Lower lobe of right lung (tissue), 2 donors: ENCODE measurements around the gene TDP2. TPM values are rescaled to one million over a fixed set of nuclear protein-coding genes. Genes with fewer than 3 reads are reported as not detected.
"Not testable (repeated sequence)": the region's sequence is repeated elsewhere in the genome, so short reads cannot be mapped to it uniquely, and the experiment has no call there.

Experiments used
- ATAC-seq, 2 donors: fragments of 200-7000 bp; cut with Tn5 transposase; one replicate each; pipeline ENCODE4 v1.9.1; 2020 to 2022; ENCODE audit warnings: mild to moderate bottlenecking in 2 of 2, moderate library complexity in 2 of 2
- DNase-seq: peaks from one replicate; pipeline ENCODE4 v3.0.0-alpha.2; 2020
- H3K27ac ChIP-seq: fragments of 200-600 bp; one replicate; pipeline ENCODE4 v1.8.0; 2022
- H3K27me3 ChIP-seq: fragments of 200-600 bp; one replicate; pipeline ENCODE4 v1.8.0; 2022; ENCODE audit warnings: low read depth
- H3K36me3 ChIP-seq: fragments of 200-600 bp; one replicate; pipeline ENCODE4 v1.8.0; 2022; ENCODE audit warnings: mild to moderate bottlenecking
- H3K4me1 ChIP-seq: fragments of 200-600 bp; one replicate; pipeline ENCODE4 v1.8.0; 2022
- H3K4me3 ChIP-seq: fragments of 200-600 bp; one replicate; pipeline ENCODE4 v1.8.0; 2022; ENCODE audit warnings: mild to moderate bottlenecking
- H3K9me3 ChIP-seq: fragments of 200-600 bp; one replicate; pipeline ENCODE4 v1.8.0; 2022
- intact Hi-C: fragments of 100-400 bp; cut with DNase I; formaldehyde crosslinking; loops from one replicate; pipeline ENCODE4 v1.11.0; 2022
- total RNA-seq: library from RNA; stranded (reverse); fragmentation: NEBNext Ultra II Directional; extraction: Animal tissue kit (Norgen Biotek cat#: 25700); gene quantifications from one replicate; pipeline ENCODE4 v1.2.1, GENCODE V29; 2021
- TF ChIP-seq, protein P1 (sequence below): fragments of 200-600 bp; IDR thresholded peaks from one replicate; pipeline ENCODE4 v1.8.0; 2022; ENCODE audit warnings: antibody characterized with exemption, mild to moderate bottlenecking
- donor health status: DM: no; HTN: yes; CAD: no; lungs with severe emphysema.

The TDP2 gene
- total RNA-seq, 1 donor from 2014 or later = 43.6 TPM

DNA sequence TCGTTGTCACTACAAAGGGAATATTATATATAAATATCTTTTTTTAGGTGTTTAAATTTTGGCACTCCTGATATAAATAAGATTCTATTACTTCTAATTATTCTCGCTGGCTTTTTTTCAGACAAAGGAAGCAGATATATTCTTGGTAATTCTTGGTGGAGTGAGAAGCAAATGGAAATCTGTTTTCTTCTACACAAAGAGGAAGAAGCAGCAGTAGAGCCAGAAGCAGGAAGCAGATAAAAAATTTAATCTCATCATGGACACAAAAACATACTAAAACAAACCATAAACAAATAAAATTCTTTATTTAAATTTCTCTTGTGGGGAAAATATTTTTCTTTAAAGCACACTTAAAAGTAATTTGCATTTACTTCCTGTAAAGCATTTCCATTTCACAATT, 17.0 kb downstream of the TDP2 start:
- Histone ChIP-seq H3K27ac (no peak overlapping the region), H3K27me3 (peaks cover 2% of the 10 kb centered on the region)

DNA sequence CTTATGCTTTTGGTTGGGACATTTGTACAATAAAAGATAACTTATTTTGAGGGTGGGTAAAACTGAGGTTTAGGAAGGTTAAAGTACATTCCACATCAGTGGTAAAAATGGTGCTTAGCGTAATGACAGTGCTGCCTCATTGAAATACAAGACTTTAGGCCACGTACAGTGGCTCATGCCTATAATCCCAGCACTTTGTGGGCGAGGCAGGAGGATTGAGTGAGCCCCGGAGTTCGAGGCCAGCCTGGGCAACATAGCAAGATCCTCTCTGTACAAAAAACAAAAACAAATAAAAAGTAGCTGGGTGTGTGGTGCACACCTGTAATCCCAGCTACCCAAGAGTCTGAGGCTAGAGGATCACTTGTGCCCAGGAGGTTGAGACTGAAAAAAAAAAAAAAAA, 18.4 kb downstream of the TDP2 start:
- H3K36me3 ChIP-seq = peaks cover 37% of the 10 kb centered on the region
- peaks cover 16% of the 10 kb centered on the region for H3K27me3 ChIP-seq
- no peak overlapping the region for H3K4me3 ChIP-seq
- ATAC-seq = no peak
- no peak for DNase-seq
- H3K4me1 ChIP-seq = no peaks in the 10 kb centered on the region
- H3K27ac ChIP-seq = no peak overlapping the region
- TF ChIP-seq, protein P1, sequence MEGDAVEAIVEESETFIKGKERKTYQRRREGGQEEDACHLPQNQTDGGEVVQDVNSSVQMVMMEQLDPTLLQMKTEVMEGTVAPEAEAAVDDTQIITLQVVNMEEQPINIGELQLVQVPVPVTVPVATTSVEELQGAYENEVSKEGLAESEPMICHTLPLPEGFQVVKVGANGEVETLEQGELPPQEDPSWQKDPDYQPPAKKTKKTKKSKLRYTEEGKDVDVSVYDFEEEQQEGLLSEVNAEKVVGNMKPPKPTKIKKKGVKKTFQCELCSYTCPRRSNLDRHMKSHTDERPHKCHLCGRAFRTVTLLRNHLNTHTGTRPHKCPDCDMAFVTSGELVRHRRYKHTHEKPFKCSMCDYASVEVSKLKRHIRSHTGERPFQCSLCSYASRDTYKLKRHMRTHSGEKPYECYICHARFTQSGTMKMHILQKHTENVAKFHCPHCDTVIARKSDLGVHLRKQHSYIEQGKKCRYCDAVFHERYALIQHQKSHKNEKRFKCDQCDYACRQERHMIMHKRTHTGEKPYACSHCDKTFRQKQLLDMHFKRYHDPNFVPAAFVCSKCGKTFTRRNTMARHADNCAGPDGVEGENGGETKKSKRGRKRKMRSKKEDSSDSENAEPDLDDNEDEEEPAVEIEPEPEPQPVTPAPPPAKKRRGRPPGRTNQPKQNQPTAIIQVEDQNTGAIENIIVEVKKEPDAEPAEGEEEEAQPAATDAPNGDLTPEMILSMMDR = no peak
- intact Hi-C loops = no loop called here
- no peaks in the 10 kb centered on the region for H3K9me3 ChIP-seq

More for the DNA sequence above, 17.0 kb downstream of the TDP2 start:
- Histone ChIP-seq H3K4me3 (no peak overlapping the region), H3K36me3 (peaks cover 51% of the 10 kb centered on the region), H3K4me1 (no peaks in the 10 kb centered on the region), H3K9me3 (no peaks in the 10 kb centered on the region)
- DNase-seq = no peak
- intact Hi-C loops = no loop called here
- no peak for ATAC-seq
- TF ChIP-seq, protein P1 = no peak

DNA sequence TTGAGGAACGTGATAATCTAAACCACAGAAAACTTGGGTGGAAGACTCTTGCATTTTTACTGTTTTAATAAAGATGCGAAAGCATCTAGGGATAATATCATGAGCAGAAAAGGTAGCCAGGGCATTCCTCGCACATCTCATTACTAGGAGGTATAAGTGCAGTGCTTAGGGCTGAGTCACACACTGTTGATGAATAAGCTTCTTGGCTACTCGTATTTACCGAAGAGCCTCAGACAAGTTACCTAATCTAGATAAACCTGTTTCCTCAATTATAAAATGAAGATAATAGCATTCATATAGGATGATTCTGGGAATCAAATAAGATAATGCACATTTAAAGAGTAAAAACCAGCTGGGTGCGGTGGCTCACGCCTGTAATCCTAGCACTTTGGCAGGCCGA, 19.9 kb downstream of the TDP2 start:
- Histone ChIP-seq H3K27me3 (peaks cover 26% of the 10 kb centered on the region), H3K36me3 (peaks cover 22% of the 10 kb centered on the region), H3K9me3 (no peaks in the 10 kb centered on the region), H3K4me3 (no peak overlapping the region), H3K27ac (no peak overlapping the region), H3K4me1 (no peaks in the 10 kb centered on the region)
- TF ChIP-seq, protein P1 = no peak
- intact Hi-C loops = no loop called here
- DNase-seq (no peak), ATAC-seq (peak in 1 of 2 donors; percentile 45)

DNA sequence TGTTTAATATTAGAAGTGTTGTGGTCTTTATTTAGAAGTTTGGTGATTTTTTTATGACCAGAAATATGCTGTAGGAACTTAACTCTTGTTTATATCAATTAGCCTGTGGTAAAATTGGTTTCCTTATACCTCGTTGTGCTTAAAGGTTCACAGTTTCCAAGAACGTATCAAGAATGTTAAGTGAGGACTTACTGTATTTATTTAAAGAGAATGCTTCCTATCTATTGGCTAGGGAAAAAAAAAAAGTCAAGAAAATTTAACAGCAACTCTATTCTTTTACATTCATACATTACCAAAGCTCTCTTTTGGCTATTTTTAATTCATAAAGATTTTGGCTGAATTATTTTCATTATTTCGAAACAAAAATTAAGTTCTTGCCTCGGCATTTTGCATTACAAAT, 22.3 kb downstream of the TDP2 start:
- Histone ChIP-seq H3K36me3 (no peaks in the 10 kb centered on the region), H3K4me1 (no peaks in the 10 kb centered on the region), H3K27ac (no peak overlapping the region), H3K9me3 (no peaks in the 10 kb centered on the region), H3K4me3 (no peak overlapping the region), H3K27me3 (peaks cover 31% of the 10 kb centered on the region)
- DNase-seq = no peak
- no peak for ATAC-seq
- TF ChIP-seq, protein P1 = no peak
- intact Hi-C loops = no loop called here

DNA sequence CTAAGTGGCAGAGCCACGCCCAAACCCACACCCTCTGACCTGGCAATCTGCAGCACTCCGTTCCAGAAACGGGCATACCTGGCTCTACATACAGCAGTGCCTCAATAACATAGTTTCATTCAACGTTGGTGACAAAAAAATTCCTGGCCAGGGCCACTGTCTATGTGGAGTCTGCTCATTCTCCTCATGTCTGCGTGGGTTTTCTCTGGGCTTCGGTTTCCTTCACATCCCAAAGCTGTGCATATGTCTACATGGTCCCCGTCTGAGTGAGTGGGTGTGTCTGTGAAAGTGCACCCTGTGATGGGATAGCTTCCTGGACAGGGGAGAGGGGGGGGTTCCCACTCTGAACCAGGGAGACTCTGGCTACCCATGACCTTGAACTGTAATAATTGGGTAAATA, 22.8 kb downstream of the TDP2 start:
- Histone ChIP-seq H3K9me3 (no peaks in the 10 kb centered on the region), H3K27me3 (peaks cover 31% of the 10 kb centered on the region), H3K36me3 (no peaks in the 10 kb centered on the region), H3K27ac (no peak overlapping the region), H3K4me3 (no peak overlapping the region), H3K4me1 (no peaks in the 10 kb centered on the region)
- no peak for ATAC-seq
- TF ChIP-seq, protein P1 = no peak
- intact Hi-C loops = no loop called here
- no peak for DNase-seq

DNA sequence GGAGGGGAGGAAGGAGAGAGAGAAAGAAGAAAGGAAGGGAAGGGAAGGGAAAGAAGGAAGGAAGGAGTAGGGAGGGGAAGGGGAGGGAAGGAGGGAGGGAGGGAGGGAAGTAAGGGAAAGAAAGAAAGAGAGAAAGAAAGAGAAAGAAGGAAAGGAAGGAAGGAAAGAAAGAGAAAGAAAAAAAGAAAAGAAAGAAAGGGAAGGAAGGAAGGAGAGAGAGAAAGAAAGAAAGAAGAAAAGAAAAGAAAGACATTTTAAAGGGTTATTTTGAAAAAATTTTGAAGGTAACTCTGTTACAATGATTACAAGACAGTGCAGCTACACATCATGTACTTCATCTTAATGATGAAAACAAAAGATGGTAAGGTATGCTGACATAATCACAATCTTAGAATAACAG, 24.6 kb downstream of the TDP2 start:
- ATAC-seq = no peak
- no peaks in the 10 kb centered on the region for H3K4me1 ChIP-seq
- no peaks in the 10 kb centered on the region for H3K9me3 ChIP-seq
- TF ChIP-seq, protein P1 = no peak
- intact Hi-C loops = no loop called here
- H3K27ac ChIP-seq = no peak overlapping the region
- no peak overlapping the region for H3K4me3 ChIP-seq
- no peaks in the 10 kb centered on the region for H3K36me3 ChIP-seq
- DNase-seq = no peak
- H3K27me3 ChIP-seq = peaks cover 31% of the 10 kb centered on the region

DNA sequence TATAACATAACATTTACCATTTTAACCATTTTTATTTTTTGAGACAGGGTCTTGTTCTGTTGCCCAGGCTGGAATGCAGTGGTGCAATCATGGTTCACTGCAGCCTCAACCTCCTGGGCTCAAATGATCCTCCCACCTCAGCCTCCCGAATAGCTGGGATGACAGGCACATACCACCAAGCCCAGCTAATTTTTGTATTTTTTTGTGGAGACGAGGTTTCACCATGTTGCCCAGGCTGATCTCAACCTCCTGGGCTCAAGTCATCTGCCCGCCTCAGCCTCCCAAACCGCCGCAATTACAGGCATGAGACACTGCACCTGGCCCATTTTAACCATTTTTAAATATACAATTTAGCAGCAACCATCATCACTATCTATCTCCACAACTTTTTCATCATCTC, 26.1 kb downstream of the TDP2 start:
- intact Hi-C loops, H3K4me3 ChIP-seq, ATAC-seq, DNase-seq, H3K36me3 ChIP-seq, H3K27ac ChIP-seq, H3K9me3 ChIP-seq, H3K4me1 ChIP-seq: not testable (repeated sequence)
- peaks cover 31% of the 10 kb centered on the region for H3K27me3 ChIP-seq
